HG03135 (cell line): ENCODE results near the gene SH2D3C.

Source experiments
- ATAC-seq: cut with Tn5 transposase; IDR thresholded peaks from one replicate; pipeline ENCODE4 v1.9.1; 2021; ENCODE audit warnings: mild to moderate bottlenecking, moderate library complexity; ENCODE audit not compliant: unreplicated experiment

SH2D3C gene

DNA sequence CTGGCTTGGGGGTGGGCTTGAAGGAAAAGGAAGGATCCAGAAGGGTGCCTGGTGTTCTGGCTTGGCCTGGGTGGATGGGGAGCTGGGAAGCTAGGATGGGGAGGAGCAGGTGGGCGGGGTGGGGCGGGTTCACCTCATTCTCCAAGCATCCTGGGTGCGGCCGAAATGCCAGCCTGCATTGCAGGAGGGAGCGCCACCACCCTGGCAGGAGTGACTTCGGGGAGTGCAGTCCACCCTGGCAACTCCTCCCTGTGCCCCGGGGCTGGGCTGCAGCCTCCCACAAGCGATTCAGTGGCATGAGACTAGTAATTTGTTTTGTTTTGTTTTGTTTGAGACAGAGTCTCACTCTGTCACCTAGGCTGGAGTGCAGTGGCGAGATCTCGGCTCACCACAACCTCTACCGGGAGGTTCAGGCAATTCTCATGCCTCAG is 57.1 kb downstream of the SH2D3C start:
- no peak for ATAC-seq

DNA sequence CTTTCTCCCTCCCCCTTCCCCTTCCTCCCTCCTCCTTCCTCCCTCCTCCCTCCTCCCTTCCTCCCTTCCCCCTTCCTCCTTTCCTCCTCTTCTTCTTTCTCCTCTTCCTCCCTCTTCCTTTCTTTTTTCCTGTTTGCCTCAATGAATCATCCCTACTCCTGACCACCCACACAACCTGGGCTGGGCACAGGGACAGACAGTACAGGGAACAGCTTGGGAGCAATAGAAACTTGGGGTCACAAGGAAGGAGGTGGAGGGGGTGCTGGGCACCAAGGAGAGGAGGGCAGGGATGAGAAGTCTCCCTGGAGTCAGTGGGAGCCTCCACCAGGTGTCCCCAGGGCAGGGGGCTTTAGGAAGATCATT is 57.6 kb downstream of the SH2D3C start:
- ATAC-seq: no peak

DNA sequence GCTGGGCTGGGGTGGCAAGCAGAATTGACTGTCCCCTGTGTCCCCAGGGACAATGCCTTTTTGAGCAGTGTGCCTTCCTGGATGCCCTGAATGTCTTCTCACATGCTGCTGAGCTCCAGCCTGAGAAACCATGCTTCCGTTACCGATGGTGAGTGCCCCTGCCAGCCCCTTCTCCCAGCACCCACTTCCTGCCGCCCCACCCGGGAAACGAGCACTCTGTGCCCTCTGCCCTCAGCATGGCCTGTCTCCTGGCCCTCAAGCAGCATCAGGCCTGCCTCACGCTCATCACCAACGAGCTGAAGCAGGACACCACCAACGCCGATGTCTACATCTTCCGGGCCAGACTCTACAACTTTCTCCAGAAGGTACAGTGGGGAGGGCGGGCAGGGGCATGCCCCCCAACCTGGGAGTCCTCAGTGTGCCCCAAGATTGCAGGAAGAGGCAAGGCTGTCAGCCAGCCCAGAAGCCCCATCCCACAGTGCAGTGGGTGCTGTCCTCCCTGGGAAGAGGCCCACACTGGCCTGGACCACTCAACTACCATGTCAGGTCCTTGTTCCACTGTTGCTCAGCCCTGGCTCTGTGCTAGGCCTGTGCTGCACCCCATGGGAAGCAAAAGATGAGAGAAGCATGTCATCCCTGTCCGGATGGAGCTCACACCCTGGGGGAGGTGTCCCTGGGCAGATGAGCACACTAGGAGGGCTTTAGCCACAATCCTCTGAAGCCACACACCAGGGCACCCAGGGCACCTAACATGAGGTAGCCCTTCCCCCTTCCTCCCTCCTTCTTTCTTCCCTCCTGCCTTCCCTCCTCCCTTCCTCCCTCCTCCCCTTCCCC is 58.2 kb downstream of the SH2D3C start:
- ATAC-seq: no peak

DNA sequence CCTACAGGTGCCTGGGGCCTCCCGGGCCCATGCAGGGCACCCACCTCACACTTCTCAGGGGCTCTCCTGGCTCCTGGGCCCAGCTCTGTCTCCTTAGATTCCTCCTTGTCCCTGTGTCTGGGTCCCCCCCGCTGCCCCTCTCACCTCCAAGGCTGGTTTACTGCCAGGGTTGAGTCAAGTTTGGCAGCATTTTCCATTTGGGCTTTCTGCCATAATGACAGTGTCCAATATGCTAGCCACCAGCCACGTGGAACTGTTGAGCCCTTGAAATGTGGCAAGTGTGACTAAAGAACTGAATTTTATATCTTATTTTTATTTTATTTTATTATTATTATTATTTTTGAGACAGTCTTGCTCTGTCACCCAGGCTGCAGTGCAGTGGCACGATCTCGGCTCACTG is 60.7 kb downstream of the SH2D3C start:
- no peak for ATAC-seq

DNA sequence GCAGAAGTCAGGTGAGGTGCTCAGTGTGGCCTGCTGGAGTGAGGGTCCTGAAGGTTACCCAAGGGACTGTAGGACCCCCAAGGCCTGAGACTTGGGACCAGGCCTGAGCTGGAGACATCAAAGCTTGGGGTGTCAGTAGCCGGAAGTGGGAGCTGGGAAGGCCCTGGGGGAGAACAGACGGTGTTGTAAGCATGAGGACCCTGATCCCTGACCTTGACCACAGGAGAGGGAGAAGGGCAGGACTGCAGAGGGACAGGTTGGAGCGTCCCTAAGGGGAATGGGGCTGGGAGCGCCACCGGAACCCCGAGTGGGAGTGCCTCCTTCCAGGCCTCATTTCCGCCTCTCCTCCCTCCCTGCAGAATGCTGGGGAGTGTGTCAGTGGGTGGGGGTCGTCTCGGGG is 62.1 kb downstream of the SH2D3C start:
- no peak for ATAC-seq

DNA sequence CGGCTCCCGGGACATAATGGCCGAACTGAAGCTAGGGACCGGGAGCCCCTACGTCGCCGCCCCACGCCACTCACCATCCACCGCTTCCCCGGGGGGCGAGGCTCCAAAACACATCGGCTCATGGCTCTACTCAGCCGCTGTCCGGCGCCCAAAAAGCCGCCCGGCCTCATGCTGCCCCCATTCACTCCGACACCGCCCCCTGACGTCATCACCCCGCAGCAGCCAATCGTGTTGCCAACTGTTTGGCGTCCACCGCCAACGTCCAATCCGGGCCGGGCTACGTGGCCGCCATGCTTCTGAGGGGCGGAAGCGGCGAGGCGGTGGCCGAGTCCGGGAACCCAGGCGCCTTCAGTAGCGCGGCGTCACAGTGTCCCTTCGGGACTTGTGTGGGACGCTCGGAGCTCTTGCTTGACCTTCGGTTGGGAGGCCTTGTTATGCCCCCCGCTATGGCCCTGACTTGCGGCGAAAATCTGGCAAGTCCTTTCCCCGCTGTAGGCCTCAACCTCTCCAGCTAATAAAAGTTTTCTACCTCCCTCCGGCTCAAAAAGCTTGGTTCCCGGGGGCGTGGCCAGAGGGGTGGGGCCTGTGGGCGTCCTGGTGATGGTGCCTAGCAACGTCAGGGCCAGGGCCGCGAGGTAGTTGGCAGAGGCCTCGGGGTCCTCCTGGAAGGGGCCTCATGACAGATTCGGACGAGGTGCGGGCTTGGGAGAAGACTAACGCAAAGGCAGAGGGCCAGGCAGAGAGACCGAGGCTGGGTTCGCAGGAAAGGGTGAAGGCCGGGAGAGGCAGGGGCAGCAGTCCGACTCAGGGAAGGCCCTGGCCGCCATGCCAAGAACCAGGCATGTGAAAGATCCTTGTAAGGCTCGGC is 62.8 kb downstream of the SH2D3C start, which contains the start of the genes PTRH1 and TTC16:
Gene PTRH1 (minus strand): TSS at position 194 of the 868 bp plus-strand sequence. CDS start 24 bp downstream, at position 170.
Gene TTC16 (plus strand): TSS at position 610 of the 868 bp plus-strand sequence. CDS start 67 bp downstream, at position 677.
- ATAC-seq: peak; percentile 94

DNA sequence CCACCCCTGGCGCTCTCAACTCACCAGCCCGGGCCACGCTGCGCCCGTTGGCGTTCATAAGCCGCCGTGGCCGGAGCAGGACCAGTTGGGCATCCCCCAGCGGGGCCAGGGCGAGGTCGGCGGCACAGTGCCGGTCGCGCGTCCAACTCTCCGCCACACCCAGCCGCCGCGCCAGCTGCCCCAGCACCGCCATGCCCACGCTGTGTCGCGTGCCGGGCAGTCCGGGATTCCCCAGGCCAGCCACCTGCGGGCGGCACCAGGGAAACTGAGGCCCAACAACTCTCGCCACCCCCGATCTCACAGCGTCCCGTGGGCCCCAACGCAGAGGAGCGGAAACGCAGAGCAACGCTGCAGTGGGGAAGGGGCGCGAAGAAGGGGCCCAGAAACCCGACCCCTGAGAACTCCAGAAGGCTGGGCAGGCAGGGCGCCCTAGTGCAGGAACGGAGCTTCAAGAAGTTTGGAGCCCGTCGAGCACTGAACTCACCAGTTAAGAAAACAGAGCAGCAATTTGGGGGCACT is 63.5 kb downstream of the SH2D3C start:
- ATAC-seq: peak; percentile 4

DNA sequence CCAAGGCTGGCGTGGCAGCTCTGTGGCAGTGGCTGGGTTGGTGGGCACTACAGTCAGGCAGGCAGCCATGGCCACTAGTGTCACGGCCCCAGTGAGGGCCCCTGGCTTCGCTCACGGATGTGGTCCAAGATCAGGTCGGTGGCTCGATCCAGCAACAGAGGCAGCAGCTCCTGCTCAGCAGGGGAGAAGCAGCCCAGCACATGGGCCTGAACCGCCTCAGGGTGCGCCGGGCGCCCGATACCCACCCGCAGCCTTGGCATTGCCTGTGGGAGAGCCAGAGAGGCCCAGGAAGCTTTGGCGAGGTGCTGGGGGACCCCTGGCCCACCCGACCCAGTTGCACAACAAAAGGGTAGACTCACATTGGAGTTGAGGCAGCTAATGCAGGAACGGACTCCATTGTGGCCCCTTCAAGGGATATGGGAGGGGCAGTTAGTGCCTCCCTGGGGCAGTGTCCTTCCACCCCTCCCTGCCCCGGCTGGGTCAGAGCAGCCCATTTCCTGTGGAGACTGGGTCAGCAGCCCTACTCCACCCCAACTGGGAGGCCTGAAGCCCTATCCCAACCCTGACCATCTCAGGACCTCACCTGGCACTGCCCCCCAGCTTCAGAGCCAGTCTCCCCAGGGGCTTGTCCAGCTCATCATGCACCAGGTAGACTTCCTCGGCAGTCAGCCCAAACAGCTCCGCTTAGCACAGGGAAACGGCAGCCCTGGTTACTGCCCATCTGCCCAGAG is 64.3 kb downstream of the SH2D3C start:
- no peak for ATAC-seq

DNA sequence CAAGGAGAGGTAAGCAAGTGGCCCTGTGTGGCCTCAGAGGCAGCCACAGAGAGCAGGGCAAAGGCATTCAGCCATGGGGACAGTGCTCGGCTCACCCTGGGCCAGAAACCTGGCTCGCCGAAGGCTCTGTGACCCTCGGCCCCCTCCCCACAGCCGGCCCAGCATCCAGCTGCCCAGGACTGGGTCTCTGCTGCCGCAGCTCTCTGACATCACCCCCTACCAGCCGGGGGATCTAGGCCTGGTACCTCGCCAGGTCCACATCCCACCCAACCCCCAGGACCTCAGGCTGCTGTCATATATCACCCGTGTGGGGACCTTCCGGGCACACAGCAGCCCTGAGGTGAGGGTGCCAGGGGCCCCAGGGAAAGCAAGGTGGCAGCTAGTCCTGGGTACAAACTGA is 65.6 kb downstream of the SH2D3C start:
- no peak for ATAC-seq

DNA sequence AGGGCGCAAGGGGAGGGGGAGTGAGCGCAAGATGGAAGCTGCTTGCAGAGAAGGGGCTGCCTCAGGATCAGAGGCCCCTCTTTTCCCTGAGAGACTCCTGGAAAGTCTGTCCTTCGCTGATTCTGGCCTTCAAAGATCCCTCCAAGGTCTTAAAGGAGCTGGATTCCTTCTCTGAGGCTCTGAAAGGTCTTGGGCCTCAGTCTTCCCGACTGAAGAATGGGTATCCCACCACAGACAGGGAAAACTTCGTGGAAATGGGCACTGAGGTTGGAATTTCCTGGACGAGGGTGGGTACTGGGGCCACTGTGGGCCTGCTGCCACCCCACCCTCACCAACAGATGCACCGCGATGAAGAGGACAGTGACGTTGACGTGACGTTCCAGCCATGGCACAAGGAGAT is 66.1 kb downstream of the SH2D3C start:
- ATAC-seq: no peak

DNA sequence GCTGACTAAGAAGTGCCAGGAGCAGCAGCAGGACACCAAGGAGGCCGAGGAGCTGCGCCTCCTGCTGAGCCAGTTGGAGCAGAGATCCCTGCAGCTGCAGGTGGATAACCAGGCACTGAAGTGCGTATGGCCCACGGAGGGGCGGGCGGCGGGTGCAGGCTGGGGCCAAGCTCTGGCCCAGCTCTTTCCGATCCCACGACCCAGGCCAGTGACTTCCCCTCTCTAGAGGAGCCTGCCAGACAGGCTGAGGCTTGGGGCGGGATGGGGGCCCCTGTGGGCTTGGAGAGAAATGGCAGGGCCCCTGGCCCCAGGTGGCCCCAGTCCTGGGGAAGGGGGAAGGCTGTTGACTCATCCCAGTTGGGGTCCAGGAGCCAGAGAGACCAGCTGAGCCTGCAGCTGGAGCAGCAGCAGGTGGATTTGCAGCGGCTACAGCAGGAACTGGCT is 66.6 kb downstream of the SH2D3C start:
- ATAC-seq: no peak

DNA sequence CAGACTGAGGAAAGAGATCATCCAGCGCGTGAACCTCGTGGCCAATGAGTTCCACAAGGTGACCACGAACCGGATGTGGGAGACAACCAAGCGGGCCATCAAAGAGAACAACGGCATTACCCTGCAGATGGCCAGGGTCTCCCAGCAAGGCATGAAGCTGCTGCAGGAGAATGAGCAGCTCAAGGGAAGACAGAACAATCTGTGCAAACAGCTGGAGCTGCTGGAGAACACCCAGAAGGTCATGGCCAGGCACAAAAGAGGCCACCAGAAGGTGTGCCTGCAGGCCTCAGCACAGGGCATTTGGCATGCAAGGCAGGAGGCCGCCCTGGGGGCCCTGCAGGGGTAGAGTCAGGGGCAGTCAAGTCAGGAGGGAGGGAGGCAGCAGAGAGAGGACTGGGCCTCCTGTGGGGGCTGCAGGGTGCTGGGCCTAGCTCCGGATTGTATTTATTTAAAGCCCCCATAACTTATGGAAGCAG is 67.2 kb downstream of the SH2D3C start:
- ATAC-seq: no peak

DNA sequence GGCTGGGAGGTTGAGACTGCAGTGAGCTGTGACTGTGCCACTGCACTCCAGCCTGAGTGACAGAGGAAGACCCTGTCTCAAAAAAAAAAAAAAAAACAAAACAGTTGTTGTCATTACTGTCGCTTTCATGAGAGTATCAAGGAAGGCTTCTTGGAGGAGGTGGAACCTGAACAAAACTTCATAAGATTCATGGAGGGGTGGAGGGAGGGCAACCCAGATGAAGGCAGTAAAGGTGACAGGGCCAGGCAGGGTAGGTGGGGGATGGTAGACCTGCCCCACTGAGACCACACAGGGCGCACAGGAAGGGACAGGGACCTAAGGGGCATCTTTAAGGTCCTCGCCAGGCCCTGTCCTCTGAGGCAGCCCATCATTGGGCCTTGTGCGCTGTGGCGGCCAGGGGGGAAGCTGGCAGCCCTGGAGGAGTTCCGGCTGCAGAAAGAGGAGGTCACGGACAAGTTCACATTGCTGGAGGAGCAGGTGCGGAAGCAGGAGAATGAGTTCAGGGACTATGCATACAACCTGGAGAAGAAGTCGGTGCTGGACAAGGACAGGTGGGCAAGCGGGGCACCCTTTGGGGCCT is 68.2 kb downstream of the SH2D3C start:
- ATAC-seq: no peak

DNA sequence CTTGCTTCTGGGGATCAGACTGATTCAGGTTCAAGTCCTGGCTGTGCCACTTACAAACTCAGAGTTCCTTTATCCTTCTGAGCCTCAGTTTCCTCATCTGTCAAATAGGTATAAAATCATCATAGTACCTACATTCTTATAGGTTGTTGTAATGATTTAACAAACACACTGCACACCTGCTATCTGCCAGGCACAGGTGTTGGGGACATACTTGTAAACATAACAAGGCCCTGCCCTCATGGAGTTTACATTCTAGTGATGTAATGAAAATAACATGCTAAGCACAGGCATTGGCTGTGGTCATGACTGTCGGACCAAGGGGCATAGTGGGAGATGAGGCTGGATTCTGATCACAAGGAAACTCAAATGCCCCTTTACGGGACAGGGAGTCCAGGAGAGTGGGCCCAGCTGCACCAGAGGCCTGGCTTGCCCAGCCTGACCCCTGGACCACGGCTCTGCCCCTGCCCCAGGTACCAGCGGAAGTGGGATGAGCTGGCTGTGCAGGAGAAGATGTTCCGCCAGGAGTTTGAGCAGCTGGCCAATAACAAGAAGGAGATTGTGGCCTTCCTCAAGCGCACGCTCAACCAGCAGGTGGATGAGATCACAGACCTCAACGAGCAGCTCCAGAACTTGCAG is 69.4 kb downstream of the SH2D3C start:
- no peak for ATAC-seq

DNA sequence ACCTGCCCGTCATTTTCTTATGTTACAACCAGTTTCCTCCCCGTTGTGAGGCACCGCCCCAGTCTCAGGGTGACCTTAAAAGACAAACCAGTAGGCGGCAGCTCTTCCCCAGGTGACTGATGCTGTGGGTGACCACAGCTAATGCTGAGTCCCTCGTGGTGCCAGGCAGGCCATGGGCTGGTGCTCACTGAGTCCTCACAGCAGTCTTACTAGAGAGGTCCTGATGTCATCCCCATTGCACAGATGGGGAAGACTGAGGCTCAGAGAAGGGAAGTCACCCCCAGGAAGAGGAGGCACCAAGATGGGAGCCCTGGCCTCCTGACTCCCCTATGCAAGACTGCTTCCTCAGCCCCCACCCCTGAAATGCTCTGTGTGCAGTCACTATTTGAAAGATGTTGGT is 70.7 kb downstream of the SH2D3C start:
- no peak for ATAC-seq

DNA sequence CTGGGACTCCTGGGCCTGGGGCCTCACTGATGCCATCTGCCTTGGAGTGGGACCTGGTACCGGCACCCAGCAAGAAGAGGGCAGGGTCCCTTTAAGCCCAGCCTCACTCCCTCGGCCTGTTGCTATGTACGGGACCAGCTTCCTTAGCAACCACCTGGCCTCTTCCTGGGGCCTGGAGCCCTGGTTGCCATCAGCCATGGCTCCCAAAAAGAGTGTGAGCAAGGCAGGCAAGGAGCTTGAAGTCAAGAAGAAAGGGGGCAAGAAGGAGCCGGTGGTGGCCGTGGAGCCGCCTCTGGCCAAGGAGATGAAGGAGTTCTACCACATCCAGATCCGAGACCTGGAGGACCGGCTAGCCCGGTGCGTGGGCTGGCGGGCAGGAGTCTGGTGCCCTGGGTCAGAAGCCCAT is 71.6 kb downstream of the SH2D3C start, which contains the start of gene CFAP157:
Gene CFAP157 (plus strand): TSS at position 153 of the 406 bp plus-strand sequence. CDS start 44 bp downstream, at position 197.
- ATAC-seq: no peak

DNA sequence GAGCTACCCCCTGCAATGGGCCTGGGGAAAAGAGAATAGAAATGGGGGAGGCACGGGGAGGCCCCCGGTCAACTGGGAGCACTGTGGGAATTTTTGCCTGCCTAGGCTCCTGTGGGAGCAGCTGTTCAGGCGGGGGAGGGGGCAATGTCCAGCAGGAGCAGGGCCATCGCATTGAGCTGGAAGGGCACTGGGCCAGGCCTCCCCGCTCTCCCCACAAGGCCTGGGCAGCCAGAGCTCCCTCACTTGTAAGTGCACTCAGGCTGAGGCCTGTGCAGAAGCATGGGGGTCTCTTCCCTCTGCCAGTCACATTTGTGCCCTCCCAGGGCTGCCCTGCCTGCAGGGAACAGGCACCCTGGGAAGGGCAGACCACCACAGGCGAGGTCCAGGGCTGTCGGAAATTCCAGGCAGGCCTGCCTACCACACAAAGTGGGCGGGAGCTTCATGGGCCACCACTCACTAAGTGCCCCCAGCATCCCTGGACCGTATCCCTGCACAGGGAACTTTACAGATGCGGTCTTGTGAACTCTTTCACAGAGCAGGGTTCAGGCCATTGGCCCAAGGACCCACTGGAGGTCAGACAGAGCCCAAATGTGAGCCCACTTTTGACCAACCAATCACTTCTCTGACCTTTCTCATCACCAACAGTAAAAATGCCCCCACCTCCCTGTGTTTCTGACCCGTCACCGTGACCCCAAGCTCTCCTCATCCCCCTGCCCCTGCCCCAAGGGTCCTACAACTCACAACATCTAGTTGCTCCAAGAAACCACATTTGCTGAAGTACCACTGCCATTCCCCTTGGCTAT is 72.7 kb downstream of the SH2D3C start:
- ATAC-seq: no peak

DNA sequence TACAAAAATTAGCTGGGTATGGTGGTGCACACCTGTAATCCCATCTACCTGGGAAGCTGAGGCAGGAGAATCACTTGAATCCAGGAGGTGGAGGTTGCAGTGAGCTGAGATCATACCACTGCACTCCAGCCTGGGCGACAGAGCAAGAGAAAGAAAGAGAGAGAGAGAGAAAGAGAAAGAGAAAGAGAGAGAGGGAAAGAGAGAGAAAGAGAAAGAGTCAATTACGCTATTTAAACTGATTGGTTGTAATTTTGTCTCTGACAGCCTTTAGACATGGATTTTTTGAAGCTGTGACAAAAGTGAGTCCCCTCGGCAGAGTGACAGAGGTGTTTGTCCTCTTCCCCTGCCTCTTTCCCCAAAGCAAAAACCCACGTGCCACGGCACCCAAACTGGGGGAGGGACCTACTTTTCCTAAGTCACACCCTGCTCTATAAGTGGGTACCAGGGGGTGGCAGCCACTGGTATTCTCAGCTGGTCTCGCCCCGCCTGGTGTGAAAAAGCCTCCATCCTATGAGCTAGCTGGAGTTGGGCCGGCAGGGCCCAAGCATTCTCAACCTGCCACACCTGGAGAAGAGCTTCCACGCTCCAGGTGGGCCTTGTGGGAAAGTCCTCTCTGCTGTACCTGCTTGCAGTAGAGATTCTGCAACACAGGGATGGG is 75.0 kb downstream of the SH2D3C start:
- ATAC-seq: no peak
